GM10266 (cell line): Measurements from ENCODE around the gene COG2.

Experiments used
- DNase-seq: peaks from one replicate; pipeline ENCODE4 v3.0.0; 2012; ENCODE audit errors: extremely low spot score
- TF ChIP-seq, protein P1 (sequence below): IDR thresholded peaks from 2 replicates; pipeline ENCODE4 v1.5.1; 2012; ENCODE audit warnings: mild to moderate bottlenecking, low read depth; ENCODE audit not compliant: control insufficient read depth, insufficient read depth; ENCODE audit errors: missing control alignments

COG2 gene

GRCh38 chr1:230701434-230701833 lies 59.2 kb downstream of the COG2 start:
- DNase-seq: no peak
- TF ChIP-seq, protein P1, sequence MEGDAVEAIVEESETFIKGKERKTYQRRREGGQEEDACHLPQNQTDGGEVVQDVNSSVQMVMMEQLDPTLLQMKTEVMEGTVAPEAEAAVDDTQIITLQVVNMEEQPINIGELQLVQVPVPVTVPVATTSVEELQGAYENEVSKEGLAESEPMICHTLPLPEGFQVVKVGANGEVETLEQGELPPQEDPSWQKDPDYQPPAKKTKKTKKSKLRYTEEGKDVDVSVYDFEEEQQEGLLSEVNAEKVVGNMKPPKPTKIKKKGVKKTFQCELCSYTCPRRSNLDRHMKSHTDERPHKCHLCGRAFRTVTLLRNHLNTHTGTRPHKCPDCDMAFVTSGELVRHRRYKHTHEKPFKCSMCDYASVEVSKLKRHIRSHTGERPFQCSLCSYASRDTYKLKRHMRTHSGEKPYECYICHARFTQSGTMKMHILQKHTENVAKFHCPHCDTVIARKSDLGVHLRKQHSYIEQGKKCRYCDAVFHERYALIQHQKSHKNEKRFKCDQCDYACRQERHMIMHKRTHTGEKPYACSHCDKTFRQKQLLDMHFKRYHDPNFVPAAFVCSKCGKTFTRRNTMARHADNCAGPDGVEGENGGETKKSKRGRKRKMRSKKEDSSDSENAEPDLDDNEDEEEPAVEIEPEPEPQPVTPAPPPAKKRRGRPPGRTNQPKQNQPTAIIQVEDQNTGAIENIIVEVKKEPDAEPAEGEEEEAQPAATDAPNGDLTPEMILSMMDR: no peak

GRCh38 chr1:230701895-230702768 lies 59.9 kb downstream of the COG2 start:
- TF ChIP-seq, protein P1: no peak
- DNase-seq: no peak

GRCh38 chr1:230702934-230703678 lies 60.8 kb downstream of the COG2 start:
- TF ChIP-seq, protein P1: no peak
- no peak for DNase-seq

DNA sequence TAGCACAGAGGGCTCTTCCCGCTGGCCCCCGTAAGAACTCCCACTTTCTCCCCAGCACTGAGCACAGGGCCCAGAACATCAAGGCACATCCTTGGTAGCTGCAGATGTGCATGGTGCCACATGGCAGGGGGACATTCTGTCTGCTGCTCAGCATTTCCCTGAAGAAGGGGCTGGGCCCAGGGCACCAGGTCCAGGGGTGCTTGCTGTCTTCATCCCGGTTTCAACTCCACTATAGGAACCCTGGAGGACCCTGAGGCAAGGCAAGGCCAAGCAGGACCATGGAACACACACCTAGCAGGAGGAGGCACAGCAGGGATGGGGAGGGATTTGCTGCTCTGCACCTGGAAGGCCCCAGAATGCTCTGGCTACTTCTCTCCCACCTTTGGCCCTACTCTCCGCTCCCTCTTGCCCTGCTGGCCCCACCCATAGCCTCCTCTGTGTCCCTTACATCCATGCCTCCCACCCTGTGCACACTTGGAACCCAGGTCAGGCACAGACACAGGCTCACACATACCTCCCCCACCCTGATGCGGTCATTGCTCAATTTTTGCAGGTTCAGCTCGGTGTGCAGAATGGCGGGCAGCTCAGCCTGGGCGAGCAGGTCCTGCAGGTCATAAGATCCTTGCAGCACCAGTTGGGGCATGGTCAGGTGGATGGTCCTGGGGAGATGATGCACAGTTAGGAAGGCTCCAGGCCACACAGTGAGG lies 61.6 kb downstream of the COG2 start:
- TF ChIP-seq, protein P1: no peak
- no peak for DNase-seq

- DNase-seq: no peak
- TF ChIP-seq, protein P1: no peak
Measured at GRCh38 chr1:230704830-230705229, 62.5 kb downstream of the COG2 start.

DNA sequence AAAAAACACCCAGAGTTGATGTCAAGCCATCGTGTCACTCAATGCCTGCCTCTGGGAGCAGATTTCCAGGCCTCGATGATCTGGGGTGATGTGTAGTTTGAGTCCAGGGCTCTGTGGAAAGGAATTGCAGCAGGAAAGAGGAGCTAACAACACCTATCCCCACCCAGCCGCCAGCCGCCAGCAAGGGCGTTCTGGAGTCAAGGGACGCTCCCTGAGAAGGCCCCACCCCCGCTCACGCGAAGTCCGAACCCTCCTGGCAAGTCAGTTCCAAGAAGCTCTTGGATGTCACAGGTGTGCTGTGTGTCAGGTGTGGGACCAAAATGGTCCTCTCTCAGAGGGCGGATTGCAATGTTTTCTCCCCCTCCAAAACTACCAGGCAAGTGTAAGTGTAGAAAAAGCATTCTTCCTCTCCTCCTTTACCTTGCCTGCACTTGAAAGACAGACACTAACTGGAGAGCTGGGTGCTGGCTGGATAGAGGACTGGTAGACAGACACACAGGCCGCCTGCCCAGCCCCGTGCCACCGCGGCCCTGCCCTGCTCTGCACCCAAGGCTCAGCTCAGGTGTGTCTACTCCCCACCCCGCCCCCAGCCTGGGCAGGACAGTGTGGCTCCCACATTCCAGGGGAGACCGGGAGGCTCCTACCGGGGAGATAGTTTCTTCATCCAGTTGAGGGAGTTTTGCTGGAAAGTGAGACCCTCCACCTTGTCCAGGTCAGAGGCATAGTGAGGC lies 63.2 kb downstream of the COG2 start:
- TF ChIP-seq, protein P1: no peak
- DNase-seq: no peak
